MM.1S (cell line): ENCODE measurements around the gene L3MBTL4.

Experiments used
- DNase-seq: peaks from one replicate; pipeline ENCODE4 v3.0.0-alpha.2; 2015
- H2AFZ ChIP-seq: fragments of 300-600 bp; sonication (generic); 2 replicates; pipeline ENCODE4 v1.6.0; 2016; ENCODE audit warnings: antibody characterized with exemption, low read length
- H3F3A ChIP-seq: fragments of 300-600 bp; sonication (generic); 2 replicates; pipeline ENCODE4 v1.6.1; 2016; ENCODE audit warnings: mild to moderate bottlenecking, antibody characterized with exemption, low read length, moderate library complexity, mixed read lengths; ENCODE audit not compliant: insufficient read depth
- H3K27ac ChIP-seq: fragments of 300-600 bp; sonication (generic); 2 replicates; pipeline ENCODE4 v1.5.1; 2016; ENCODE audit warnings: mild to moderate bottlenecking, low read length
- H3K27me3 ChIP-seq: fragments of 300-600 bp; sonication (generic); replicated peaks from 2 replicates; pipeline ENCODE4 v1.6.0; 2016; ENCODE audit warnings: low read length; ENCODE audit not compliant: insufficient read depth
- H3K36me3 ChIP-seq: fragments of 300-600 bp; sonication (generic); replicated peaks from 2 replicates; pipeline ENCODE4 v1.6.1; 2016; ENCODE audit warnings: mild to moderate bottlenecking, low read length, mixed read lengths; ENCODE audit not compliant: insufficient read depth
- H3K4me1 ChIP-seq: fragments of 300-600 bp; sonication (generic); 2 replicates; pipeline ENCODE4 v1.6.1; 2016; ENCODE audit warnings: low read length, mixed read lengths
- H3K4me2 ChIP-seq: fragments of 300-600 bp; sonication (generic); 2 replicates; pipeline ENCODE4 v1.6.0; 2016; ENCODE audit warnings: low read depth, low read length
- H3K4me3 ChIP-seq: fragments of 300-600 bp; sonication (generic); 2 replicates; pipeline ENCODE4 v1.5.1; 2016; ENCODE audit warnings: low read length, mixed read lengths
- H3K79me2 ChIP-seq: fragments of 300-600 bp; sonication (generic); 2 replicates; pipeline ENCODE4 v1.6.1; 2016; ENCODE audit warnings: mixed run types, low read length, mixed read lengths
- H3K9ac ChIP-seq: fragments of 300-600 bp; sonication (generic); 2 replicates; pipeline ENCODE4 v1.6.1; 2016; ENCODE audit warnings: low read length, mixed read lengths
- H3K9me2 ChIP-seq: fragments of 300-600 bp; sonication (generic); replicated peaks from 2 replicates; pipeline ENCODE4 v1.6.1; 2016; ENCODE audit warnings: mild to moderate bottlenecking, low read length, mixed read lengths; ENCODE audit not compliant: insufficient read depth
- H3K9me3 ChIP-seq: fragments of 300-600 bp; sonication (generic); replicated peaks from 2 replicates; pipeline ENCODE4 v1.6.1; 2016; ENCODE audit warnings: mild to moderate bottlenecking, low read length, mixed read lengths; ENCODE audit not compliant: insufficient read depth
- H4K20me1 ChIP-seq: fragments of 300-600 bp; sonication (generic); 2 replicates; pipeline ENCODE4 v1.6.1; 2016; ENCODE audit warnings: mild to moderate bottlenecking, low read length, moderate library complexity, mixed read lengths; ENCODE audit not compliant: insufficient read depth
- EZH2 ChIP-seq: fragments of 300-600 bp; sonication (generic); optimal IDR thresholded peaks from 2 replicates; pipeline ENCODE3; 2017; ENCODE audit warnings: low read depth, mild to moderate bottlenecking, antibody characterized with exemption, low read length, mixed read lengths
- EZH2phosphoT487 ChIP-seq: fragments of 300-600 bp; sonication (generic); IDR thresholded peaks from 2 replicates; pipeline ENCODE4 v1.6.1; 2018; ENCODE audit warnings: antibody characterized with exemption, low read length
- TF ChIP-seq, protein P1 (sequence below): fragments of 300-600 bp; sonication (generic); IDR thresholded peaks from 2 replicates; pipeline ENCODE4 v1.5.1; 2016; ENCODE audit warnings: antibody characterized with exemption, low read length, mixed read lengths

The L3MBTL4 gene

DNA sequence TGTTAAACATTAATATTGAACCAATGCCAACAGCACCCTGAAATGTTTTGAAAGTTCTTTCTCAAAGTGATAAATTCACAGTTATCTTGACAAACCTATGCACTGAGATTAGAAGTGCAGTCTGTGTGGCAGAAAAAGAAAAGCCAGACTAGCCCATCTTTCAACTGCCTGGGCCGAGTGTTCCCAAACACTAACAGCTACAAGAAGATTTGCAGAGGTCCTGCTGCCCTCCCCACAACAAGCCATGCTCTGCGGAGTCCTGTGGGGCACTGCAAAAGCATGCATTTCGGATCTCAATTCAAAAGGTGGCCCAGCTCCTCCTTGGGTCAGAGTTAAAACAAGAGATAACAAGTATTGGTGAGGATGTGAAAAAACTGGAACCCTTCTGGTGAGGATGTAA, 311.0 kb downstream of the L3MBTL4 start:
- H2AFZ ChIP-seq: no peak overlapping the region
- H3F3A ChIP-seq: no peaks in the 10 kb centered on the region
- no peak overlapping the region for H3K27ac ChIP-seq
- H3K9ac ChIP-seq: no peak overlapping the region
- no peak for DNase-seq
- H3K4me1 ChIP-seq: no peaks in the 10 kb centered on the region
- no peaks in the 10 kb centered on the region for H4K20me1 ChIP-seq
- no peaks in the 10 kb centered on the region for H3K27me3 ChIP-seq
- H3K79me2 ChIP-seq: no peaks in the 10 kb centered on the region
- TF ChIP-seq EZH2phosphoT487 (no peak), EZH2 (no peak)
- TF ChIP-seq, protein P1, sequence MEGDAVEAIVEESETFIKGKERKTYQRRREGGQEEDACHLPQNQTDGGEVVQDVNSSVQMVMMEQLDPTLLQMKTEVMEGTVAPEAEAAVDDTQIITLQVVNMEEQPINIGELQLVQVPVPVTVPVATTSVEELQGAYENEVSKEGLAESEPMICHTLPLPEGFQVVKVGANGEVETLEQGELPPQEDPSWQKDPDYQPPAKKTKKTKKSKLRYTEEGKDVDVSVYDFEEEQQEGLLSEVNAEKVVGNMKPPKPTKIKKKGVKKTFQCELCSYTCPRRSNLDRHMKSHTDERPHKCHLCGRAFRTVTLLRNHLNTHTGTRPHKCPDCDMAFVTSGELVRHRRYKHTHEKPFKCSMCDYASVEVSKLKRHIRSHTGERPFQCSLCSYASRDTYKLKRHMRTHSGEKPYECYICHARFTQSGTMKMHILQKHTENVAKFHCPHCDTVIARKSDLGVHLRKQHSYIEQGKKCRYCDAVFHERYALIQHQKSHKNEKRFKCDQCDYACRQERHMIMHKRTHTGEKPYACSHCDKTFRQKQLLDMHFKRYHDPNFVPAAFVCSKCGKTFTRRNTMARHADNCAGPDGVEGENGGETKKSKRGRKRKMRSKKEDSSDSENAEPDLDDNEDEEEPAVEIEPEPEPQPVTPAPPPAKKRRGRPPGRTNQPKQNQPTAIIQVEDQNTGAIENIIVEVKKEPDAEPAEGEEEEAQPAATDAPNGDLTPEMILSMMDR: no peak
- no peaks in the 10 kb centered on the region for H3K9me2 ChIP-seq
- no peaks in the 10 kb centered on the region for H3K36me3 ChIP-seq
- H3K9me3 ChIP-seq: no peaks in the 10 kb centered on the region
- no peak overlapping the region for H3K4me2 ChIP-seq
- H3K4me3 ChIP-seq: no peak overlapping the region

GRCh38 chr18:6096730-6097129, 318.0 kb downstream of the L3MBTL4 start:
- Histone ChIP-seq H3K9ac (no peak overlapping the region), H3K9me3 (no peaks in the 10 kb centered on the region), H3K4me3 (no peak overlapping the region), H3K4me1 (no peaks in the 10 kb centered on the region), H3K27me3 (no peaks in the 10 kb centered on the region), H3K4me2 (no peak overlapping the region), H3K27ac (no peak overlapping the region), H3K9me2 (no peaks in the 10 kb centered on the region), H4K20me1 (no peaks in the 10 kb centered on the region), H2AFZ (no peak overlapping the region), H3K79me2 (no peaks in the 10 kb centered on the region), H3K36me3 (no peaks in the 10 kb centered on the region), H3F3A (no peaks in the 10 kb centered on the region)
- TF ChIP-seq, protein P1: no peak
- no peak for TF ChIP-seq EZH2
- no peak for TF ChIP-seq EZH2phosphoT487
- no peak for DNase-seq

DNA sequence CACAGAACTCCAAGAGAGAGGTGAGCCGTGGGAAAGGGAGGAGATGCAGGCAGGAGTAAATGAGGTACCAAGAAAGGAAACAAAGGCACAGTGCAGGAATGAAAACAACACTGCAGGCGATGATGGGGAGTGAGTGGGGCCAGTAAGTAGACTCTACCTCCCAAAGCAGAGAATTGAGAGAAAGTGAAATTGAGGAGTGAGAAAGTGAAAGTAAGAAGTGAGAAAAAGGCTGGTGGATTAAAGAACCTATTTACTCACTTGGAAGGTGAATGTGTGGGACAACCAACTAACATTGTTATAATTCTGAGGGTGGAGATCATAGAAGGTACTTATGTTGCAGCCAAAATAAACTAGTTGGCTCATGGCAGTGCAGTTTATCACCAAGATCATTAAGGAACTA, 326.3 kb downstream of the L3MBTL4 start:
- Histone ChIP-seq H3K4me2 (no peak overlapping the region), H3K36me3 (no peaks in the 10 kb centered on the region), H3F3A (no peaks in the 10 kb centered on the region)

More for the DNA sequence above, 326.3 kb downstream of the L3MBTL4 start:
- DNase-seq: no peak
- H3K9me3 ChIP-seq: no peaks in the 10 kb centered on the region
- H3K27ac ChIP-seq: no peak overlapping the region
- no peak overlapping the region for H2AFZ ChIP-seq
- H3K9me2 ChIP-seq: no peaks in the 10 kb centered on the region
- H3K4me1 ChIP-seq: no peaks in the 10 kb centered on the region
- no peaks in the 10 kb centered on the region for H4K20me1 ChIP-seq
- no peak overlapping the region for H3K9ac ChIP-seq
- H3K79me2 ChIP-seq: no peaks in the 10 kb centered on the region
- H3K4me3 ChIP-seq: no peak overlapping the region
- TF ChIP-seq EZH2phosphoT487 (no peak), EZH2 (no peak)
- TF ChIP-seq, protein P1: no peak
- no peaks in the 10 kb centered on the region for H3K27me3 ChIP-seq
